ENCODE data around the gene ZMAT5.

The ZMAT5 gene

GRCh38 chr22:29717789-29718188, 49.0 kb downstream of the ZMAT5 start:
- H3K4me3 ChIP-seq (ENCODE audit: low read depth, low read length) = no peak overlapping the region
- TF ChIP-seq CTCF (conservative IDR thresholded peaks at IDR 0.05; ENCODE audit: low read depth, low read length) = no peak

GRCh38 chr22:29716814-29717545, 49.8 kb downstream of the ZMAT5 start:
- TF ChIP-seq CTCF (conservative IDR thresholded peaks at IDR 0.05; ENCODE audit: low read depth, low read length) = no peak
- peak; percentile 87 for DNase-seq (ENCODE audit: low read depth)

More at GRCh38 chr22:29717789-29718188, 49.0 kb downstream of the ZMAT5 start:
- DNase-seq (ENCODE audit: low read depth) = no peak

GRCh38 chr22:29715705-29716104, 51.1 kb downstream of the ZMAT5 start:
- DNase-seq (ENCODE audit: low read depth) = no peak
- no peak for TF ChIP-seq CTCF (conservative IDR thresholded peaks at IDR 0.05; ENCODE audit: low read depth, low read length)
- H3K4me3 ChIP-seq (ENCODE audit: low read depth, low read length) = no peak overlapping the region

More at GRCh38 chr22:29716814-29717545, 49.8 kb downstream of the ZMAT5 start:
- no peak overlapping the region for H3K4me3 ChIP-seq (ENCODE audit: low read depth, low read length)

GRCh38 chr22:29715240-29715639, 51.6 kb downstream of the ZMAT5 start:
- TF ChIP-seq CTCF (conservative IDR thresholded peaks at IDR 0.05; ENCODE audit: low read depth, low read length) = no peak
- H3K4me3 ChIP-seq (ENCODE audit: low read depth, low read length) = no peak overlapping the region
- DNase-seq (ENCODE audit: low read depth) = no peak

- TF ChIP-seq CTCF (conservative IDR thresholded peaks at IDR 0.05; ENCODE audit: low read depth, low read length) = no peak
- DNase-seq (ENCODE audit: low read depth) = no peak
- no peak overlapping the region for H3K4me3 ChIP-seq (ENCODE audit: low read depth, low read length)
Observed at GRCh38 chr22:29713156-29713727, 53.6 kb downstream of the ZMAT5 start.

GRCh38 chr22:29712119-29712518, 54.7 kb downstream of the ZMAT5 start:
- no peak overlapping the region for H3K4me3 ChIP-seq (ENCODE audit: low read depth, low read length)
- no peak for DNase-seq (ENCODE audit: low read depth)
- TF ChIP-seq CTCF (conservative IDR thresholded peaks at IDR 0.05; ENCODE audit: low read depth, low read length) = no peak
